Kidney epithelial cell (primary cell): Measurements from ENCODE around the gene KCNK5. TPM values are rescaled to one million over a fixed set of nuclear protein-coding genes. Genes with fewer than 3 reads are reported as not detected.

Experiments used
- DNase-seq: peaks from one replicate; pipeline ENCODE4 v3.0.0-alpha.2; 2010; ENCODE audit warnings: low read depth
- H3K27me3 ChIP-seq: 2 replicates; pipeline ENCODE4 v1.6.0; 2011; ENCODE audit warnings: low read length; ENCODE audit not compliant: control insufficient read depth, insufficient read depth
- H3K36me3 ChIP-seq: 2 replicates; pipeline ENCODE4 v1.5.1; 2011; ENCODE audit warnings: low read length; ENCODE audit not compliant: control insufficient read depth, insufficient read depth
- H3K4me3 ChIP-seq: 2 replicates; pipeline ENCODE4 v1.5.1; 2011; ENCODE audit warnings: low read depth, mild to moderate bottlenecking, control low read depth, low read length
- total RNA-seq: library from RNA; depleted of rRNA; stranded (reverse); fragments of >200 nt; gene quantifications from 2 replicates; pipeline ENCODE4 v1.2.3, GENCODE V29; 2015
- TF ChIP-seq, protein P1 (sequence below): IDR thresholded peaks from 2 replicates; pipeline ENCODE4 v1.5.1; 2011; ENCODE audit warnings: mild to moderate bottlenecking, moderate library complexity, low read length, control low read depth, inconsistent platforms; ENCODE audit not compliant: insufficient read depth, poor library complexity, severe bottlenecking

KCNK5 gene
- total RNA-seq, 1 donor from 2014 or later, result 2.3 TPM

DNA sequence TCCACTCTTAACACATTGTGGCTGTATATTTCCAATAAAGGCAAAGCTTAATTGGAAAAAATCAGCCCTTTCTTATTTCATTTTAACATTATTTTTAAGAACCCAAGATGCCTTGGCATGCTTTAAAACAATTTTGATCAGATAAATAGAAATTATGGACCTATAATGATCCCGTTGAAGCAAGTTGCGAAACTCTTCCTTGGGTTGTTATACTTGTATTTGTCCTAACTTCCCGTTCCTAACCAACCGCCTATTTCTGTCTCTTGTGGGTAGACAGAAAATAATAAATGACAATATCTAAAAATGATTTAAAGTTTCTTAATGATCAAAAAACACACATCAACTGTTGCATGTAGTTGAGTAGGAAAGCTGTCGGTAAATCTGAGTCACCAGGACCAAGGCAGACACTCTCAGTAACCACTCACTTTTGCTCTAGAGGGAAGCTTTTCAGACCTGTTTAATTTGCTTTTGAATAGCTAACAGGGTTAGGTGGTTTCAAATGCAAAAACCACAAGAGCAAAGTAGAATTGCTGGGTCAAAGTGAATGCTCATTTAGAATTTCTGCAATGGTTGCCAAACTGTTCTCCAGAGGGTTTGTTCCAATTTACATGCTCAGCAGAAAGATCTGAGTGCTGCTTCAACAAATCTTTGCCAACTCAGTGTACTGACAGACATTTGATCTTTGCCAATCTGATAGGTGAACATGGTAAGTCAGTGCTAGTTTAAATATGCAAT, 34.2 kb upstream of the KCNK5 start:
- DNase-seq, result no peak
- TF ChIP-seq, protein P1, sequence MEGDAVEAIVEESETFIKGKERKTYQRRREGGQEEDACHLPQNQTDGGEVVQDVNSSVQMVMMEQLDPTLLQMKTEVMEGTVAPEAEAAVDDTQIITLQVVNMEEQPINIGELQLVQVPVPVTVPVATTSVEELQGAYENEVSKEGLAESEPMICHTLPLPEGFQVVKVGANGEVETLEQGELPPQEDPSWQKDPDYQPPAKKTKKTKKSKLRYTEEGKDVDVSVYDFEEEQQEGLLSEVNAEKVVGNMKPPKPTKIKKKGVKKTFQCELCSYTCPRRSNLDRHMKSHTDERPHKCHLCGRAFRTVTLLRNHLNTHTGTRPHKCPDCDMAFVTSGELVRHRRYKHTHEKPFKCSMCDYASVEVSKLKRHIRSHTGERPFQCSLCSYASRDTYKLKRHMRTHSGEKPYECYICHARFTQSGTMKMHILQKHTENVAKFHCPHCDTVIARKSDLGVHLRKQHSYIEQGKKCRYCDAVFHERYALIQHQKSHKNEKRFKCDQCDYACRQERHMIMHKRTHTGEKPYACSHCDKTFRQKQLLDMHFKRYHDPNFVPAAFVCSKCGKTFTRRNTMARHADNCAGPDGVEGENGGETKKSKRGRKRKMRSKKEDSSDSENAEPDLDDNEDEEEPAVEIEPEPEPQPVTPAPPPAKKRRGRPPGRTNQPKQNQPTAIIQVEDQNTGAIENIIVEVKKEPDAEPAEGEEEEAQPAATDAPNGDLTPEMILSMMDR, result no peak

GRCh38 chr6:39261751-39262150, 32.5 kb upstream of the KCNK5 start:
- DNase-seq, result no peak
- Histone ChIP-seq H3K36me3 (no peaks in the 10 kb centered on the region), H3K4me3 (no peak overlapping the region), H3K27me3 (no peaks in the 10 kb centered on the region)
- TF ChIP-seq, protein P1, result no peak

More for the DNA sequence above, 34.2 kb upstream of the KCNK5 start:
- Histone ChIP-seq H3K4me3 (no peak overlapping the region), H3K36me3 (no peaks in the 10 kb centered on the region), H3K27me3 (no peaks in the 10 kb centered on the region)

GRCh38 chr6:39260953-39261352, 31.7 kb upstream of the KCNK5 start:
- Histone ChIP-seq H3K36me3 (no peaks in the 10 kb centered on the region), H3K27me3 (no peaks in the 10 kb centered on the region), H3K4me3 (no peak overlapping the region)
- TF ChIP-seq, protein P1, result no peak
- DNase-seq, result no peak

DNA sequence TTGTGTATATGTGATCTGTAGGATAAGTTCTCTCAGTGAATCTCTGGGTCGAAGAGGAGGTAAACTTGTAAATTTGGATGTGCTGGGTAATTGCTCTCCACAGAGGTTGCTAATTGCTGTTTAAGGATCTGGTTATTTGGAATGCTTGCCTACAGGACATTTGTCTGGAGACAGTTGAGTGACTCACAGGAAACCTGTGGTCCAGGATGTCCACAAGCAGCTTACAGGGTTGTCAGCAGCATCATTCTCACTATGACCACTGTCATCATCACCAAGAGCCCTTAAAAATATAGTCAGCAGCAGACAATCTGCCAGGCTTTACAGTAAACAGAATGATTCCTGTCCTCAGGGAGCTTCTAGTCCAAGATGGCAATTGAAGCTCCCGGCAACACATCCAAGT, 31.2 kb upstream of the KCNK5 start:
- no peak for DNase-seq
- Histone ChIP-seq H3K27me3 (no peaks in the 10 kb centered on the region), H3K36me3 (no peaks in the 10 kb centered on the region), H3K4me3 (no peak overlapping the region)
- TF ChIP-seq, protein P1, result no peak

GRCh38 chr6:39256294-39256940, 27.1 kb upstream of the KCNK5 start:
- no peak for DNase-seq
- Histone ChIP-seq H3K4me3 (no peak overlapping the region), H3K27me3 (no peaks in the 10 kb centered on the region), H3K36me3 (no peaks in the 10 kb centered on the region)
- TF ChIP-seq, protein P1, result no peak

DNA sequence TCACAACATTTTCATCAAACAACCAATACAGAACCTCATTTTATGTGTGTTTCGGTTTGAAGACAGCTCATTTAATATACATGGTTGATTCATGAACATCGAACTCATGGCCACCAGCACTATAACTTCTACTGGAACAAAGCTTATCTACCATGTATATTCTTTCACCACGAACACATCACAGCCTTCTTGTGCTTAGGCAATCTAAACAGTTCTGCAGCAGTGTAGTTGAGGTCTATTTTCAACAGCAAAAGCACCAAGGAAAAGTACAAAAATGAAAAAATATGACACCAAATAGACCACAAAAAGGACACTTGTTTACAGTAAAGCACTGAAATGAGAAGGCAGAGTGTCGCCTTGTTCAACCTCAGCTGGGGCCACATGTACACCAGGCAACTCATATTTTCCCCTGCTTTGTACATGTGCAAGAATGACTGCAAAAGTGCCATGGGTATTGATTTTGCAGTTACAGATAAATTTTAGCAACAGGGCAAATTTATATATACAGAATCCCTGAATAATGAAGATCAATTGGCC, 25.8 kb upstream of the KCNK5 start:
- TF ChIP-seq, protein P1, result no peak
- H3K36me3 ChIP-seq, result no peaks in the 10 kb centered on the region
- H3K4me3 ChIP-seq, result no peak overlapping the region

More for the DNA sequence above, 25.8 kb upstream of the KCNK5 start:
- no peak for DNase-seq
- H3K27me3 ChIP-seq, result no peaks in the 10 kb centered on the region
